Coronary artery (tissue), 2 donors: Measurements from ENCODE around the gene PAX3.
"Not testable (repeated sequence)": the region's sequence is repeated elsewhere in the genome, so short reads cannot be mapped to it uniquely, and the experiment has no call there.

Experiments used
- DNase-seq: peaks from one replicate; pipeline ENCODE4 v3.0.0-alpha.2; 2017; ENCODE audit warnings: low spot score
- H3K27ac ChIP-seq, 2 donors: fragments of 200-600 bp; sonication (generic); one replicate each; pipeline ENCODE4 v1.5.1; 2016 to 2019
- H3K4me3 ChIP-seq: fragments of 200-600 bp; sonication (generic); 2 replicates; pipeline ENCODE4 v1.5.1; 2016; ENCODE audit warnings: mild to moderate bottlenecking, moderate library complexity
- TF ChIP-seq, protein P1 (sequence below): fragments of 200-600 bp; sonication (generic); IDR thresholded peaks from one replicate; pipeline ENCODE4 v1.5.1; 2019; ENCODE audit warnings: antibody characterized with exemption

The PAX3 gene

DNA sequence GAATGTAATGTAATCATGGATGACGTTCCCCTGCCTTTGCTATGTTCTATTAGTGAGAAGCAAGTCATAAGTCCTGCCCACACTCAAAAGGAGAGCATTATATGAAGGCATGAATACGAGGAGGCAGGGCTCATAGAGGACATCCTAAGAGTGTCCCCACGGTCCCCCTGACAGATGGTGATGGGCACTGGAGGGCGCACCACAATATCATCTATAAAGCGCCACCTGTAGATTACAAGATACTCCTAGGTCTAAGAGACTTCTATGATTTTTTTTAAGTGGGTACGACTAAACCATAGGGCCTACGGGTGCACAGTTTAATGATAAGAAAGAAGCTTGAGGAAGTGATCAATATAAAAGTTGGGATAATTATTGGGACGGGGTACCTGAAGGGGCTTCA lies 131.0 kb downstream of the PAX3 start:
- TF ChIP-seq, protein P1, sequence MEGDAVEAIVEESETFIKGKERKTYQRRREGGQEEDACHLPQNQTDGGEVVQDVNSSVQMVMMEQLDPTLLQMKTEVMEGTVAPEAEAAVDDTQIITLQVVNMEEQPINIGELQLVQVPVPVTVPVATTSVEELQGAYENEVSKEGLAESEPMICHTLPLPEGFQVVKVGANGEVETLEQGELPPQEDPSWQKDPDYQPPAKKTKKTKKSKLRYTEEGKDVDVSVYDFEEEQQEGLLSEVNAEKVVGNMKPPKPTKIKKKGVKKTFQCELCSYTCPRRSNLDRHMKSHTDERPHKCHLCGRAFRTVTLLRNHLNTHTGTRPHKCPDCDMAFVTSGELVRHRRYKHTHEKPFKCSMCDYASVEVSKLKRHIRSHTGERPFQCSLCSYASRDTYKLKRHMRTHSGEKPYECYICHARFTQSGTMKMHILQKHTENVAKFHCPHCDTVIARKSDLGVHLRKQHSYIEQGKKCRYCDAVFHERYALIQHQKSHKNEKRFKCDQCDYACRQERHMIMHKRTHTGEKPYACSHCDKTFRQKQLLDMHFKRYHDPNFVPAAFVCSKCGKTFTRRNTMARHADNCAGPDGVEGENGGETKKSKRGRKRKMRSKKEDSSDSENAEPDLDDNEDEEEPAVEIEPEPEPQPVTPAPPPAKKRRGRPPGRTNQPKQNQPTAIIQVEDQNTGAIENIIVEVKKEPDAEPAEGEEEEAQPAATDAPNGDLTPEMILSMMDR, result no peak
- no peak for DNase-seq
- H3K4me3 ChIP-seq, result no peak overlapping the region
- no peak overlapping the region for H3K27ac ChIP-seq

DNA sequence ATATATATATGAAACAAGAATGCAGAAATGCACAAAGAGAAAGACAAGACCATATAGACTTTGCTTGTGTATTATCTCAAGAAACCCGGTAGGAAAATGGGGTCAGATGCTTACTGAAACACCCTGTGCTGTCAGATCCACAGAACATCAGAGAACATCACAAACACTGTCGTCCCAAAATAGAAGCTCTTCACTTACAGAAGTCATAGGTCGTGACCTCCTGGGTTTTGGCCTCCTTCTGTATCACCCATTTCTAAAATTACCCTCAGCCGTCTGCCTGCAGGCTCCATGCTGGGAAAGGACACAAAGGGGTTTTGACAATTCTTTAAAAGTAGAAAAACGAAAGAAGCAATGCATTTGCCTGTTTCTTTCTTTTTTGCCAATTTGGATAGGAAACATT lies 137.9 kb downstream of the PAX3 start:
- Histone ChIP-seq H3K27ac (no peak overlapping the region), H3K4me3 (no peak overlapping the region)
- no peak for DNase-seq
- TF ChIP-seq, protein P1, result no peak

DNA sequence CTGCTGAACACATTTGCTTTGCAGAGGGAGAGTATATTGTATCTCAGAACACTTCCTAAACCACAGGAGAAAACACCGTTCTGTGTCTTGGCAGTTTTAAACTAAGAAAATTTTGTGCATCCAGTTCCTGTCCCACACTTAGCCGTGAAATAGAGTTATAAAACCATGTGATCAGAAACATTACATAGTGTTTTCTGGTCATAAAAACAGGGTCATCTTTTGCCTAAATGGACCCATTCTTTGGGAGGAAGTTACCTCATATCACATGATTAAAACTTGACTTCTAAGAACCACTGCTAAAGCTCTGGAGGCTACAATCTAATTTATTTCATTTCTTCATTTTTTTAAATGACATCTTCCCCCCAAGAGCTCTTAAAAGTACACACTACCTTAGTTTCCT lies 138.7 kb downstream of the PAX3 start:
- Histone ChIP-seq H3K4me3 (no peak overlapping the region), H3K27ac (no peak overlapping the region)
- TF ChIP-seq, protein P1, result no peak
- DNase-seq, result no peak

DNA sequence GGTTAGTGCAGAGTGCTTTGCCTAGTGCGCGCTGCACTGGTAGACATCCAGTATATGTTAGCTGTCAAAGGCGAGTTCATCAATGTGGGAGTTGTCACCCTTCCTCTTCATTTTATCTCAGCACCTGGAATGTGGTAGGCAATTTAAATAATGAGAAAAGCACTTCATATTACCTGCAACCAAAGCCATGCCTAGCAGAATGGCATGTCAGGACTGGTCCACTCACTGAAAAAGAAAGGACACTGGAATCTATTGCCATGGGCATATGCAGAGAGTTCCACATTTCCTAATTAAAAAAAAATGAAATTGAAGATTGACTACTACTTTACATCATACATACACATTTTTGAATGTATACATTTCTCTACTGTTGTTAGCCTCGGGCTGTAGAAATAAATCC lies 139.6 kb downstream of the PAX3 start:
- no peak for DNase-seq
- Histone ChIP-seq H3K27ac (no peak overlapping the region), H3K4me3 (no peak overlapping the region)
- TF ChIP-seq, protein P1, result no peak

DNA sequence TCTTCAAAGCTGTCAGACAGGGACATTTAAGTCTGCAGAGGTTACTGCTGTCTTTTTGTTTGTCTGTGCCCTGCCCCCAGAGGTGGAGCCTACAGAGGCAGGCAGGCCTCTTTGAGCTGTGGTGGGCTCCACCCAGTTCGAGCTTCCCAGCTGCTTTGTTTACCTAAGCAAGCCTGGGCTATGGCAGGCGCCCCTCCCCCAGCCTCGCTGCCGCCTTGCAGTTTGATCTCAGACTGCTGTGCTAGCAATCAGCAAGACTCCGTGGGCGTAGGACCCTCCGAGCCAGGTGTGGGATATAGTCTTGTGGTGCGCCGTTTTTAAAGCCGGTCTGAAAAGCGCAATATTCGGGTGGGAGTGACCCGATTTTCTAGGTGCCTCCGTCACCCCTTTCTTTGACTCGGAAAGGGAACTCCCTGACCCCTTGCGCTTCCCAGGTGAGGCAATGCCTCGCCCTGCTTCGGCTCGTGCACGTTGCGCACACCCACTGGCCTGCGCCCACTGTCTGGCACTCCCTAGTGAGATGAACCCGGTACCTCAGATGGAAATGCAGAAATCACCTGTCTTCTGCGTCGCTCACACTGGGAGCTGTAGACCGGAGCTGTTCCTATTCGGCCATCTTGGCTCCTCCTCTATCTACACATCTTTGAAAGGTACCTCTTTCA lies 143.7 kb downstream of the PAX3 start:
- not testable (repeated sequence) for H3K27ac ChIP-seq, DNase-seq, H3K4me3 ChIP-seq
